D721Med (cell line): ENCODE results near the gene NEK2.

Experiments used
- DNase-seq: peaks from one replicate; pipeline ENCODE4 v3.0.0; 2011; ENCODE audit warnings: low spot score; ENCODE audit not compliant: insufficient read length
- FAIRE-seq: peaks from 2 replicates; lab custom pipeline; 2011; peaks lifted over from hg19 to GRCh38; lab: Jason Lieb, UNC
- TF ChIP-seq, protein P1 (sequence below): IDR thresholded peaks from 2 replicates; pipeline ENCODE4 v1.5.1; 2012; ENCODE audit warnings: mild to moderate bottlenecking, control low read depth; ENCODE audit not compliant: insufficient read depth; ENCODE audit errors: missing control alignments

NEK2 gene

DNA sequence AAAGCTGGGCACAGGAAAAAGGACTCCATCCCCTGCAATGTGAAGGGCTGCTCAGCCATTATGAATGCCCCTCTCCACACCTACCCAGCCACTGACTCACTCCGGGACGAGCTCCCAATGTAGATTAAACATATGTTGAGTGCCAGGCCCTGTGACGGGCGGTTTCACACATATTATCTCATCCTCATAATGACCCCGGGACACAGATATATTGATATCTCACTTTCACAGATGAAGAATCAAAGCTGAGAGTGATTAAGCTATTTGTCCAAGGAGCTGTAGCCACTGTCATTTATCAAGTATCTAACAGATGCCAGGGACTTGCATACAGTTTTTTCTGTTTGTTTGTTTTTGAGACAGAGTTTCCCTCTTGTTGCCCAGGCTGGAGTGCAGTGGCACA is 61.5 kb downstream of the NEK2 start:
- no peak for FAIRE-seq
- DNase-seq, result no peak

DNA sequence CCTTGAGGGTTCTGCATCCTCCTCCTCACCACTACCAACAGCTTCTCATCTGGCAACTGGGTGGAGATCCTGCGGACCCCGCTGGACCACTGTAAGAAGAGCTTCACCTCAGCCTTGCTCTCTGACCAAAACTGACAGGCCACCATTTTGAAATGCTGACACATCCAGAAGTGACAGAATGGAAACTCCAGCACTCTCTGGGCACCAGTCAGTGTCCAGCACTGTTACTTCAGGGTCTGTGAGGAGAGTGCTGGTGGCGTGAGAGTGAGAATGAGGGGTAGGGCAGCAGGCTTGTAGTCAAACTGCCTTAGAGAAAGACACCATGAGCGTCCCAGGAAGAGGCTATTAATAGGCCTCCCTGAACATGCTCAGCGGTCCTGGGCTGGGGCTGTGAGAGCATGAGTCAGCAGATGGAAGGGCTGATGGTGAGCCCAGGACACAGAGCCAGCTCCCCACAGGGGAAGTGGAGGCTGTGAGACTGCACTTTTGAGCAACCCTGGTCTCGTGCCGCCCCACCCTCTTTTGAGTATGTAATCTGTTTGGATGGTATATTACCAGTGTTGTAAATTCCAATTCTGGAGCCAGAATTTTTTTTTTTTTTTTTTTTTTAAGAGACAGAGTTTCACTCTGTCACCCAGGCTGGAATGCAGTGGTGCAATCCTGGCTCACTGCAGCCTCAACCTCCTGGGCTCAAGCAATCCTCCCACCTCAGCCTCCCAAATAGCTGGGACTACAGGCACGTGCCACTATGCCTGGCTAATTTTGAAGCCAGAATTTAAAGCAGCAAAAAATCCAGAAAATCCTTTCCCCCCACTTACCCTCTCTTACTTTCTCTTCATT is 62.1 kb downstream of the NEK2 start:
- FAIRE-seq (no peak), DNase-seq (no peak)
- TF ChIP-seq, protein P1, sequence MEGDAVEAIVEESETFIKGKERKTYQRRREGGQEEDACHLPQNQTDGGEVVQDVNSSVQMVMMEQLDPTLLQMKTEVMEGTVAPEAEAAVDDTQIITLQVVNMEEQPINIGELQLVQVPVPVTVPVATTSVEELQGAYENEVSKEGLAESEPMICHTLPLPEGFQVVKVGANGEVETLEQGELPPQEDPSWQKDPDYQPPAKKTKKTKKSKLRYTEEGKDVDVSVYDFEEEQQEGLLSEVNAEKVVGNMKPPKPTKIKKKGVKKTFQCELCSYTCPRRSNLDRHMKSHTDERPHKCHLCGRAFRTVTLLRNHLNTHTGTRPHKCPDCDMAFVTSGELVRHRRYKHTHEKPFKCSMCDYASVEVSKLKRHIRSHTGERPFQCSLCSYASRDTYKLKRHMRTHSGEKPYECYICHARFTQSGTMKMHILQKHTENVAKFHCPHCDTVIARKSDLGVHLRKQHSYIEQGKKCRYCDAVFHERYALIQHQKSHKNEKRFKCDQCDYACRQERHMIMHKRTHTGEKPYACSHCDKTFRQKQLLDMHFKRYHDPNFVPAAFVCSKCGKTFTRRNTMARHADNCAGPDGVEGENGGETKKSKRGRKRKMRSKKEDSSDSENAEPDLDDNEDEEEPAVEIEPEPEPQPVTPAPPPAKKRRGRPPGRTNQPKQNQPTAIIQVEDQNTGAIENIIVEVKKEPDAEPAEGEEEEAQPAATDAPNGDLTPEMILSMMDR, result no peak

More for the DNA sequence above, 61.5 kb downstream of the NEK2 start:
- TF ChIP-seq, protein P1, result no peak

DNA sequence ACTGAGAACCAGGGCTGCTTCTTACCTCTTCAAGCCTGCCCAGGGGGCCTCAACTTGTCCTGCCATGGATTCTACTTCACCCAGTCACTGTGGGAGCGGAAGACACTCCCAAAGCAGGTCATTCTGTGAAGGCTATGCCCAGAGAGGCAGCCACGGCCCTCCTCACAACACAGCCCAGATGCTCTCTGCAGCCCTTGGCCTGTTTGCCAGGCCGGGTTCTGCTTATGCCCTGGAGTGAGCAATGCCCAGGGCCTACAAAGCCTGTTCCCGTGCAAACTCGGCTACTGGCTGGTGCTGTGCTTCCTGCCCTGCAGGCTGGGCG is 62.7 kb downstream of the NEK2 start:
- TF ChIP-seq, protein P1, result no peak
- FAIRE-seq (no peak), DNase-seq (no peak)
